Parathyroid adenoma (tissue), 2 donors: ENCODE data around the gene DUSP9.
"Not testable (repeated sequence)": the region's sequence is repeated elsewhere in the genome, so short reads cannot be mapped to it uniquely, and the experiment has no call there.

Experiments used
- H2AFZ ChIP-seq: fragments of 300-600 bp; sonication (generic); one replicate; pipeline ENCODE4 v1.7.0; 2017; ENCODE audit warnings: antibody characterized with exemption, mild to moderate bottlenecking
- H3K27ac ChIP-seq: fragments of 300-600 bp; sonication (generic); one replicate; pipeline ENCODE4 v1.7.0; 2017
- H3K27me3 ChIP-seq: fragments of 300-600 bp; sonication (generic); one replicate; pipeline ENCODE4 v1.7.0; 2017; ENCODE audit warnings: low read length; ENCODE audit not compliant: control insufficient read depth, insufficient read depth
- H3K36me3 ChIP-seq: fragments of 300-600 bp; sonication (generic); one replicate; pipeline ENCODE4 v1.7.0; 2017; ENCODE audit warnings: low read length; ENCODE audit not compliant: control insufficient read depth, insufficient read depth
- H3K4me1 ChIP-seq: fragments of 300-600 bp; sonication (generic); one replicate; pipeline ENCODE4 v1.7.0; 2017; ENCODE audit warnings: control low read depth
- H3K4me2 ChIP-seq: fragments of 300-600 bp; sonication (generic); one replicate; pipeline ENCODE4 v1.7.0; 2017; ENCODE audit warnings: low read length
- H3K4me3 ChIP-seq: fragments of 300-600 bp; sonication (generic); one replicate; pipeline ENCODE4 v1.7.0; 2017; ENCODE audit warnings: low read depth, low read length
- H3K79me2 ChIP-seq: fragments of 300-600 bp; sonication (generic); one replicate; pipeline ENCODE4 v1.7.0; 2017; ENCODE audit warnings: control low read depth
- H3K9ac ChIP-seq: fragments of 300-600 bp; sonication (generic); one replicate; pipeline ENCODE4 v1.7.0; 2017; ENCODE audit warnings: mild to moderate bottlenecking
- H3K9me3 ChIP-seq: fragments of 300-600 bp; sonication (generic); one replicate; pipeline ENCODE4 v1.7.0; 2017; ENCODE audit warnings: low read length; ENCODE audit not compliant: control insufficient read depth
- TF ChIP-seq, protein P1 (sequence below): fragments of 300-600 bp; sonication (generic); IDR thresholded peaks from one replicate; pipeline ENCODE4 v1.7.0; 2017; ENCODE audit warnings: antibody characterized with exemption, mild to moderate bottlenecking
- donor health status: primary hyperparathyroidism.

DUSP9 gene

GRCh38 chrX:153697924-153698865 is 51.2 kb downstream of the DUSP9 start:
- Histone ChIP-seq H3K79me2 (no peaks in the 10 kb centered on the region), H3K27ac (no peak overlapping the region), H3K27me3 (no peaks in the 10 kb centered on the region), H3K4me1 (no peaks in the 10 kb centered on the region), H3K9me3 (no peaks in the 10 kb centered on the region), H3K4me2 (no peak overlapping the region), H3K4me3 (no peak overlapping the region), H3K36me3 (no peaks in the 10 kb centered on the region), H2AFZ (no peak overlapping the region), H3K9ac (no peak overlapping the region)
- TF ChIP-seq, protein P1, sequence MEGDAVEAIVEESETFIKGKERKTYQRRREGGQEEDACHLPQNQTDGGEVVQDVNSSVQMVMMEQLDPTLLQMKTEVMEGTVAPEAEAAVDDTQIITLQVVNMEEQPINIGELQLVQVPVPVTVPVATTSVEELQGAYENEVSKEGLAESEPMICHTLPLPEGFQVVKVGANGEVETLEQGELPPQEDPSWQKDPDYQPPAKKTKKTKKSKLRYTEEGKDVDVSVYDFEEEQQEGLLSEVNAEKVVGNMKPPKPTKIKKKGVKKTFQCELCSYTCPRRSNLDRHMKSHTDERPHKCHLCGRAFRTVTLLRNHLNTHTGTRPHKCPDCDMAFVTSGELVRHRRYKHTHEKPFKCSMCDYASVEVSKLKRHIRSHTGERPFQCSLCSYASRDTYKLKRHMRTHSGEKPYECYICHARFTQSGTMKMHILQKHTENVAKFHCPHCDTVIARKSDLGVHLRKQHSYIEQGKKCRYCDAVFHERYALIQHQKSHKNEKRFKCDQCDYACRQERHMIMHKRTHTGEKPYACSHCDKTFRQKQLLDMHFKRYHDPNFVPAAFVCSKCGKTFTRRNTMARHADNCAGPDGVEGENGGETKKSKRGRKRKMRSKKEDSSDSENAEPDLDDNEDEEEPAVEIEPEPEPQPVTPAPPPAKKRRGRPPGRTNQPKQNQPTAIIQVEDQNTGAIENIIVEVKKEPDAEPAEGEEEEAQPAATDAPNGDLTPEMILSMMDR: no peak

GRCh38 chrX:153699210-153699783 is 52.3 kb downstream of the DUSP9 start:
- H3K27ac ChIP-seq, H3K4me2 ChIP-seq, H3K4me3 ChIP-seq, H3K4me1 ChIP-seq, H3K9ac ChIP-seq, H3K36me3 ChIP-seq, H3K9me3 ChIP-seq, H3K79me2 ChIP-seq, H2AFZ ChIP-seq, H3K27me3 ChIP-seq: not testable (repeated sequence)

DNA sequence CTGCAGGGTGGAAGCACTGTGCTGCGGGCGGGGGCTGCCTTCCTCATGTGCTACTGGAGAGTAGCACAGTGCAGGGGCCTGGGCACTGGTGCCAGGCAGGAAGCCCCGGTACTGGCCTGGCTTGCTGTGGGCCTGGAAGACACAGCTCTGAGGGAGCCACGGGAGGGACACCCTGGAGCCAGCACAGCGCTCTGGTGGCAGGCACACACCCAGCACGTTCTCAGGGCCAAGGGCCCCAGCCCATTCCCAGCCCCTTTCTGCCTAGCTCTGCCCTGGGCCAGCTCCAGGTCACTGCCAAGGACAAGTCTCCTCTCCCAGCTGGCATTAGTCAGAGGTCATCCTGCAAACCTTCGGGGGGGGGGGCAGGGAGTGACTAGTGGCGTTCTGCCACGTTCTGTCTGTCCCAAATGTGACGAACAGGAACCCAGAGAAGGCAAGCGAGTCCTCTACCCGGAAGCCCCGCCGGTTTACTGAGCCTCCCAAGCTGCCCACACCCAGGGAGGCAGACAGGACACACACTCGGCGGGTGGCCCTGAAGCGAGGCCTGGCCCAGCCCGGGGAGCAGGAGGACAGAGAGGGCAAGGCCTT is 52.9 kb downstream of the DUSP9 start:
- H3K9me3 ChIP-seq, H3K4me2 ChIP-seq, H3K4me1 ChIP-seq, H3K27ac ChIP-seq, H3K4me3 ChIP-seq, H3K9ac ChIP-seq, H3K27me3 ChIP-seq, H2AFZ ChIP-seq, H3K36me3 ChIP-seq, H3K79me2 ChIP-seq: not testable (repeated sequence)

GRCh38 chrX:153700376-153700945 is 53.5 kb downstream of the DUSP9 start:
- H3K79me2 ChIP-seq: no peaks in the 10 kb centered on the region
- no peak overlapping the region for H3K9ac ChIP-seq
- no peak overlapping the region for H3K4me3 ChIP-seq
- no peaks in the 10 kb centered on the region for H3K27me3 ChIP-seq
- no peaks in the 10 kb centered on the region for H3K4me1 ChIP-seq
- no peaks in the 10 kb centered on the region for H3K36me3 ChIP-seq
- H3K9me3 ChIP-seq: no peaks in the 10 kb centered on the region
- no peak overlapping the region for H3K4me2 ChIP-seq
- H3K27ac ChIP-seq: no peak overlapping the region
- H2AFZ ChIP-seq: no peak overlapping the region
- TF ChIP-seq, protein P1: no peak
